ENCODE data around the gene TRABD2B. TPM values are rescaled to one million over a fixed set of nuclear protein-coding genes. Genes with fewer than 3 reads are reported as not detected.

TRABD2B gene
- total and polyA plus RNA-seq, 11 donors = 0.31 to 1.1 (median 0.80) TPM

GRCh38 chr1:47824716-47825115 lies 172.5 kb downstream of the TRABD2B start:
- no peak overlapping the region for H3K27ac ChIP-seq
- ATAC-seq (no peak), DNase-seq (peak in 1 of 5 donors; percentile 18)
- no peaks in the 10 kb centered on the region for H3K36me3 ChIP-seq
- TF ChIP-seq POLR2A (IDR thresholded peaks at IDR 0.05) (no peak), CTCF (IDR thresholded peaks at IDR 0.05) (no peak)
- no peaks in the 10 kb centered on the region for H3K9me3 ChIP-seq
- intact Hi-C loops (cut with DNase I) = no loop called here
- WGBS, 4 donors = 66 to 93% (median 78%) methylated on average over 7 to 8 of the region's 8 CpGs
- H3K4me3 ChIP-seq = no peak overlapping the region
- H3K4me1 ChIP-seq = peaks cover 0 to 20% (median 0%) of the 10 kb centered on the region in 12 donors
- no peaks in the 10 kb centered on the region for H3K27me3 ChIP-seq

- intact Hi-C loops (cut with DNase I) = no loop called here
- Histone ChIP-seq H3K4me3 (no peak overlapping the region), H3K36me3 (no peaks in the 10 kb centered on the region), H3K4me1 (peaks cover 0 to 16% (median 0%) of the 10 kb centered on the region in 12 donors), H3K27ac (no peak overlapping the region), H3K27me3 (no peaks in the 10 kb centered on the region), H3K9me3 (no peaks in the 10 kb centered on the region)
- 95 to 100% (median 96%) methylated on average over 3 of the region's 3 CpGs for WGBS, 4 donors
- ATAC-seq = no peak
- DNase-seq = peak in 1 of 5 donors; percentile 9
- TF ChIP-seq POLR2A (IDR thresholded peaks at IDR 0.05) (no peak), CTCF (IDR thresholded peaks at IDR 0.05) (no peak)
Measured at GRCh38 chr1:47824297-47824696, 172.9 kb downstream of the TRABD2B start.

GRCh38 chr1:47823040-47823808 lies 174.0 kb downstream of the TRABD2B start:
- WGBS, 4 donors = 64 to 81% (median 79%) methylated on average over 7 to 9 of the region's 9 CpGs
- peak in 1 of 5 donors; percentile 10 for DNase-seq
- H3K4me1 ChIP-seq = peaks cover 0 to 19% (median 0%) of the 10 kb centered on the region in 12 donors
- no peak overlapping the region for H3K4me3 ChIP-seq
- no peak for TF ChIP-seq CTCF (IDR thresholded peaks at IDR 0.05)
- no peak for TF ChIP-seq POLR2A (IDR thresholded peaks at IDR 0.05)
- H3K27ac ChIP-seq = no peak overlapping the region
- no peak for ATAC-seq
- H3K9me3 ChIP-seq = no peaks in the 10 kb centered on the region
- intact Hi-C loops (cut with DNase I) = no loop called here
- H3K36me3 ChIP-seq = no peaks in the 10 kb centered on the region
- H3K27me3 ChIP-seq = no peaks in the 10 kb centered on the region

GRCh38 chr1:47821760-47822159 lies 175.4 kb downstream of the TRABD2B start:
- 78 to 90% (median 85%) methylated on average over 5 of the region's 5 CpGs for WGBS, 4 donors
- H3K4me1 ChIP-seq = peaks cover 0 to 12% (median 0%) of the 10 kb centered on the region in 12 donors

More at GRCh38 chr1:47821760-47822159, 175.4 kb downstream of the TRABD2B start:
- Histone ChIP-seq H3K9me3 (no peaks in the 10 kb centered on the region), H3K27me3 (no peaks in the 10 kb centered on the region), H3K4me3 (no peak overlapping the region), H3K36me3 (no peaks in the 10 kb centered on the region), H3K27ac (no peak overlapping the region)
- intact Hi-C loops (cut with DNase I) = no loop called here
- ATAC-seq = no peak
- DNase-seq = peak in 1 of 5 donors; percentile 0
- TF ChIP-seq POLR2A (IDR thresholded peaks at IDR 0.05) (no peak), CTCF (IDR thresholded peaks at IDR 0.05) (no peak)
